Peyer's patch (tissue), 4 donors: Measurements from ENCODE around the gene CLEC2A.

Experiments
- CTCF ChIP-seq, 6 experiments: fragments of 450-650 bp in 4 of 6; fragments of 200-600 bp in 2 of 6; sonication (generic) in 1 of 6; IDR thresholded peaks; one replicate each; pipeline ENCODE4 v1.5.1; 2017 to 2019; ENCODE audit warnings: antibody characterized with exemption in 6 of 6, mild to moderate bottlenecking in 3 of 6, moderate library complexity in 1 of 6
- POLR2A ChIP-seq, 2 donors: fragments of 450-650 bp; IDR thresholded peaks; one replicate each; pipeline ENCODE4 v1.5.1; 2017; ENCODE audit warnings: antibody characterized with exemption in 2 of 2, mild to moderate bottlenecking in 2 of 2, moderate library complexity in 2 of 2

- TF ChIP-seq CTCF (IDR thresholded peaks at IDR 0.05) (no peak), POLR2A (IDR thresholded peaks at IDR 0.05) (no peak)
Measured at GRCh38 chr12:9864913-9865675, 67.1 kb downstream of the CLEC2A start.
